GM12865 (cell line): ENCODE measurements around the gene ARL5C.

Experiments used
- DNase-seq: peaks from one replicate; pipeline ENCODE4 v3.0.0; 2010; ENCODE audit warnings: low read depth
- H3K4me3 ChIP-seq: 2 replicates; pipeline ENCODE4 v1.5.1; 2011; ENCODE audit warnings: mild to moderate bottlenecking, low read depth, low read length, control low read depth
- TF ChIP-seq, protein P1 (sequence below): IDR thresholded peaks from 2 replicates; pipeline ENCODE4 v1.5.1; 2011; ENCODE audit warnings: low read length, control low read depth, low read depth, inconsistent platforms; ENCODE audit not compliant: insufficient read depth; ENCODE audit errors: missing control alignments

The ARL5C gene

DNA sequence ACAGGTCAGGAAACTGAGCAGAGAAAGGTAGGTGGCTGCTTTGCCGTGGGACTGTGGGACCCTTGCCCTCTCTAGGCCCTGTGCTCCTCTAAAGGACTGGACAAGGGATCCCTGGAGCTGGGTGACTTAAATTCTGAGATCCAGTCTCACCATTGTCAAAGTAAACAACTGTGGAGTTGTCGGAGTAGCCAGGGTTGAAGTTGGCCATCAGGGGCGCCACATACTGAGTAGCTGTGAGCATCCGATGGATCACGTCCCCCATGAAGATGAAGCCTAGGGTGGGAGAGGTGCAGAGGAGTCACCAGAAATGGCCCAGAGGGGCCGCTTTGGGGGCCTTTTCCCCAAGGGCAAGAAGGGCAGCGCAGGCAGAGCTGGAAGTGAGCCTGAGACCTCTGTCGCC lies 58.0 kb downstream of the ARL5C start:
- TF ChIP-seq, protein P1, sequence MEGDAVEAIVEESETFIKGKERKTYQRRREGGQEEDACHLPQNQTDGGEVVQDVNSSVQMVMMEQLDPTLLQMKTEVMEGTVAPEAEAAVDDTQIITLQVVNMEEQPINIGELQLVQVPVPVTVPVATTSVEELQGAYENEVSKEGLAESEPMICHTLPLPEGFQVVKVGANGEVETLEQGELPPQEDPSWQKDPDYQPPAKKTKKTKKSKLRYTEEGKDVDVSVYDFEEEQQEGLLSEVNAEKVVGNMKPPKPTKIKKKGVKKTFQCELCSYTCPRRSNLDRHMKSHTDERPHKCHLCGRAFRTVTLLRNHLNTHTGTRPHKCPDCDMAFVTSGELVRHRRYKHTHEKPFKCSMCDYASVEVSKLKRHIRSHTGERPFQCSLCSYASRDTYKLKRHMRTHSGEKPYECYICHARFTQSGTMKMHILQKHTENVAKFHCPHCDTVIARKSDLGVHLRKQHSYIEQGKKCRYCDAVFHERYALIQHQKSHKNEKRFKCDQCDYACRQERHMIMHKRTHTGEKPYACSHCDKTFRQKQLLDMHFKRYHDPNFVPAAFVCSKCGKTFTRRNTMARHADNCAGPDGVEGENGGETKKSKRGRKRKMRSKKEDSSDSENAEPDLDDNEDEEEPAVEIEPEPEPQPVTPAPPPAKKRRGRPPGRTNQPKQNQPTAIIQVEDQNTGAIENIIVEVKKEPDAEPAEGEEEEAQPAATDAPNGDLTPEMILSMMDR = no peak
- no peak for DNase-seq
- H3K4me3 ChIP-seq = no peak overlapping the region

DNA sequence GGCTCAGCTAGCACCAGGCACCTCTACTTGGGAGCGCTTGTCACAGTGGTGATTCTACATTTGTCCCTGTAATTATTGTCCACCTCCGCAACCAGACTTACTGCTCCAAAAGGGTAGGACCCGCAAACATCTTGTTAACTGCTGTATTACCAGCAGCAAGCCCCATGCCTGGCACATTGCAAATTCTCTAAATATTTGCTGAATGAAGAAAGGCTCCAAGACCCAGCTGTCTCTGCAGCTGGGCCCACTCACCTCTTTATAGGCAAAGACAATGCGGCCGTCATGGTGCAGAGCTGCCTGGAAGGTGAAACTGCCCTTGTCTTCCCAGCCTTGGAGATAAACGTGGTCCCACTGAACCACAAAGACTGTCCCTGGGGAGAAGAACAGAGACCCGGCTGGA lies 58.8 kb downstream of the ARL5C start:
- H3K4me3 ChIP-seq = no peak overlapping the region
- no peak for DNase-seq
- TF ChIP-seq, protein P1 = no peak
